Endothelial cell of umbilical vein (primary cell): Measurements from ENCODE around the gene KCTD6. TPM values are rescaled to one million over a fixed set of nuclear protein-coding genes. Genes with fewer than 3 reads are reported as not detected.

Source experiments
- BruUV-seq: library from RNA; stranded (reverse); fragments of 400-500 nt; replicated peaks from 2 replicates; lab custom pipeline; 2021; lab: Mats Ljungman, UMichigan
- CTCF ChIA-PET: fragments of 300-600, 350-600 bp; sonication (Branson Sonifier 250); formaldehyde crosslinking; loops from one replicate; lab custom pipeline; 2021; ENCODE audit warnings: antibody characterized with exemption, inconsistent platforms; lab: Charles Lee
- POLR2A ChIA-PET: fragments of 300-600, 350-600 bp; sonication (Branson Sonifier 250); formaldehyde crosslinking; loops from one replicate; lab custom pipeline; 2021; ENCODE audit warnings: antibody characterized with exemption, inconsistent platforms; lab: Charles Lee
- DNase-seq: peaks from one replicate; pipeline ENCODE4 v3.0.0-alpha.2; 2011; ENCODE audit warnings: low read depth, low spot score
- FAIRE-seq: peaks from 2 replicates; lab custom pipeline; 2011; peaks lifted over from hg19 to GRCh38; lab: Jason Lieb, UNC
- H2AFZ ChIP-seq: 2 replicates; pipeline ENCODE4 v1.6.0; 2012; ENCODE audit warnings: low read depth, low read length, control low read depth, inconsistent platforms
- H3K27ac ChIP-seq: 2 replicates; pipeline ENCODE4 v1.5.1; 2011; ENCODE audit warnings: low read depth, mild to moderate bottlenecking, control low read depth, low read length, moderate library complexity; ENCODE audit not compliant: insufficient read depth
- H3K27me3 ChIP-seq, 2 experiments: 2 replicates each; pipeline versions ENCODE4 v1.6.0 to v1.6.1; 2011; ENCODE audit warnings: low read length in 2 of 2, mixed read lengths in 1 of 2; ENCODE audit not compliant: control insufficient read depth in 2 of 2, insufficient read depth in 2 of 2
- H3K36me3 ChIP-seq, 2 experiments: 2 replicates in 1 of 2; 3 replicates in 1 of 2; pipeline ENCODE4 v1.5.1; 2011; ENCODE audit warnings: low read length in 2 of 2, mild to moderate bottlenecking in 1 of 2, moderate library complexity in 1 of 2; ENCODE audit not compliant: control insufficient read depth in 2 of 2, insufficient read depth in 2 of 2; ENCODE audit errors: extremely low read depth in 1 of 2
- H3K4me1 ChIP-seq: 3 replicates; pipeline ENCODE4 v1.5.1; 2011; ENCODE audit warnings: mild to moderate bottlenecking, low read length; ENCODE audit not compliant: control insufficient read depth, insufficient read depth; ENCODE audit errors: extremely low read depth
- H3K4me2 ChIP-seq: 2 replicates; pipeline ENCODE4 v1.6.1; 2011; ENCODE audit warnings: low read length, control low read depth, mixed read lengths; ENCODE audit not compliant: insufficient read depth
- H3K4me3 ChIP-seq, 3 experiments: fragments of 200-600 bp in 1 of 3; sonication (generic), shearing (Covaris generic) in 1 of 3; replicated peaks in 1 of 3; 2 replicates each; pipeline ENCODE4 v1.5.1; 2011 to 2016; ENCODE audit warnings: control low read depth in 3 of 3, low read length in 3 of 3, mild to moderate bottlenecking in 2 of 3, inconsistent platforms in 1 of 3, low read depth in 1 of 3, moderate library complexity in 1 of 3; ENCODE audit not compliant: insufficient read depth in 1 of 3
- H3K79me2 ChIP-seq: 2 replicates; pipeline ENCODE4 v1.6.0; 2012; ENCODE audit warnings: low read length, inconsistent platforms; ENCODE audit not compliant: control insufficient read depth, insufficient read depth
- H3K9ac ChIP-seq: replicated peaks from 2 replicates; pipeline ENCODE3; 2011; ENCODE audit warnings: low read length, control low read depth; ENCODE audit not compliant: insufficient read depth; ENCODE audit errors: extremely low read depth
- H3K9me1 ChIP-seq: replicated peaks from 3 replicates; pipeline ENCODE4 v1.6.0; 2011; ENCODE audit warnings: mild to moderate bottlenecking, low read length; ENCODE audit not compliant: control insufficient read depth, insufficient read depth; ENCODE audit errors: extremely low read depth
- H3K9me3 ChIP-seq: replicated peaks from 2 replicates; pipeline ENCODE4 v1.5.1; 2012; ENCODE audit warnings: low read length, inconsistent platforms; ENCODE audit not compliant: control insufficient read depth, insufficient read depth
- H4K20me1 ChIP-seq: replicated peaks from 2 replicates; pipeline ENCODE3; 2011; ENCODE audit warnings: mild to moderate bottlenecking, low read length; ENCODE audit not compliant: control insufficient read depth, insufficient read depth; ENCODE audit errors: extremely low read depth
- CTCF ChIP-seq, 2 donors: IDR thresholded peaks; 1 replicate in 1 of 2; 2 replicates in 1 of 2; pipeline ENCODE4 v1.5.1; 2011; ENCODE audit warnings: low read length in 2 of 2, mild to moderate bottlenecking in 2 of 2, moderate library complexity in 2 of 2, control low read depth in 1 of 2, inconsistent platforms in 1 of 2, low read depth in 1 of 2; ENCODE audit not compliant: insufficient read depth in 1 of 2; ENCODE audit errors: extremely low read depth in 1 of 2
- EZH2 ChIP-seq: IDR thresholded peaks from 2 replicates; pipeline ENCODE4 v1.6.1; 2012; ENCODE audit warnings: borderline replicate concordance, low read depth, mild to moderate bottlenecking, moderate library complexity, low read length, inconsistent platforms; ENCODE audit not compliant: severe bottlenecking
- FOS ChIP-seq: IDR thresholded peaks from 2 replicates; pipeline ENCODE4 v1.6.1; 2011; ENCODE audit warnings: mild to moderate bottlenecking, low read length, moderate library complexity, borderline replicate concordance; ENCODE audit not compliant: insufficient read depth
- GATA2 ChIP-seq: IDR thresholded peaks from 2 replicates; pipeline ENCODE4 v1.7.0; 2011; ENCODE audit warnings: low read depth, mild to moderate bottlenecking, moderate library complexity, mixed read lengths, low read length; ENCODE audit not compliant: insufficient read length, insufficient read depth
- JUN ChIP-seq: IDR thresholded peaks from 2 replicates; pipeline ENCODE4 v1.6.1; 2011; ENCODE audit warnings: borderline replicate concordance, low read depth; ENCODE audit not compliant: insufficient read length, insufficient read depth
- MAX ChIP-seq: IDR thresholded peaks from 2 replicates; pipeline ENCODE4 v1.6.1; 2011; ENCODE audit not compliant: insufficient read depth, insufficient read length
- MYC ChIP-seq: IDR thresholded peaks from one replicate; pipeline ENCODE4 v1.6.1; 2011; ENCODE audit warnings: mild to moderate bottlenecking, low read depth, low read length
- POLR2A ChIP-seq: IDR thresholded peaks from 2 replicates; pipeline ENCODE4 v1.6.1; 2012; ENCODE audit warnings: low read depth, mild to moderate bottlenecking, control low read depth, low read length
- POLR2AphosphoS5 ChIP-seq: IDR thresholded peaks from 2 replicates; pipeline ENCODE4 v1.6.1; 2012; ENCODE audit warnings: low read depth, mild to moderate bottlenecking, control low read depth, low read length, moderate library complexity; ENCODE audit not compliant: insufficient read depth
- dilution Hi-C: fragments of 300-500 bp; cut with MboI; formaldehyde crosslinking; loops from one replicate; pipeline ENCODE4 v1.15.0; 2019; ENCODE audit warnings: low sequenced_read_pairs; ENCODE audit not compliant: extremely low pct_ligation_motif_present
- intact Hi-C: fragments of 100-400 bp; cut with micrococcal nuclease; formaldehyde crosslinking; loops from one replicate; pipeline ENCODE4 v1.10.0; 2022
- polyA plus RNA-seq, 4 experiments: library from polyadenylated mRNA; depleted of rRNA in 3 of 4; stranded (reverse) in 3 of 4; unstranded in 1 of 4; fragments of >200 nt; gene quantifications; 2 replicates each; pipeline versions ENCODE4 v1.2.1 to v1.2.3, GENCODE V29; 2011 to 2012; ENCODE audit warnings: missing spikeins in 1 of 4
- total RNA-seq: library from RNA; stranded (reverse); gene quantifications from 2 replicates; pipeline ENCODE4 v1.2.3, GENCODE V29; 2021

Gene KCTD6
- total and polyA plus RNA-seq, 2 donors (not counting 3 experiments of a cell fraction or from before 2014, with no cell fraction given): 6.4 TPM

GRCh38 chr3:58508437-58508836 lies 16.5 kb downstream of the KCTD6 start:
- CTCF ChIA-PET: no interaction called here
- Histone ChIP-seq H3K27me3 (no peaks in the 10 kb centered on the region), H3K4me1 (no peaks in the 10 kb centered on the region), H3K9me1 (no peaks in the 10 kb centered on the region), H3K9ac (no peak overlapping the region), H3K27ac (no peak overlapping the region), H3K4me2 (no peak overlapping the region), H3K36me3 (no peaks in the 10 kb centered on the region), H3K79me2 (no peaks in the 10 kb centered on the region), H2AFZ (no peak overlapping the region), H4K20me1 (peaks cover 2% of the 10 kb centered on the region), H3K4me3 (no peak overlapping the region), H3K9me3 (no peaks in the 10 kb centered on the region)
- FAIRE-seq: no peak
- intact Hi-C loops: no loop called here
- no peak for TF ChIP-seq CTCF (IDR thresholded peaks at IDR 0.05; ENCODE audit: extremely low read depth in 1 of 2, insufficient read depth in 1 of 2, low read depth in 1 of 2, low read length in 2 of 2)
- no peak for DNase-seq
- BruUV-seq: no TSS peak
- dilution Hi-C loops: no loop called here
- POLR2A ChIA-PET: no interaction called here

- TF ChIP-seq MAX (no peak), FOS (no peak), JUN (no peak), EZH2 (no peak), POLR2AphosphoS5 (no peak), MYC (no peak), POLR2A (no peak), GATA2 (no peak), CTCF (IDR thresholded peaks at IDR 0.05; ENCODE audit: extremely low read depth in 1 of 2, insufficient read depth in 1 of 2, low read depth in 1 of 2, low read length in 2 of 2) (no peak)
- H3K4me1 ChIP-seq: no peaks in the 10 kb centered on the region
- peaks cover 0 to 2% of the 10 kb centered on the region in 2 experiments for H3K27me3 ChIP-seq
- H3K4me3 ChIP-seq: no peak overlapping the region
- DNase-seq (no peak), FAIRE-seq (no peak)
- H3K4me2 ChIP-seq: no peak overlapping the region
- H3K9me3 ChIP-seq: no peaks in the 10 kb centered on the region
- H3K9ac ChIP-seq: no peak overlapping the region
- no peak overlapping the region for H2AFZ ChIP-seq
- ChIA-PET POLR2A (no interaction called here), CTCF (interaction anchor here (1.9 kb wide), 1 partner anchor 10 kb away, joined by 5 read pairs; no protein-coding TSS in a partner anchor)
- dilution Hi-C loops: no loop called here
- no peaks in the 10 kb centered on the region for H3K36me3 ChIP-seq
- no peak overlapping the region for H3K27ac ChIP-seq
- no TSS peak for BruUV-seq
- H3K9me1 ChIP-seq: no peaks in the 10 kb centered on the region
- no peaks in the 10 kb centered on the region for H3K79me2 ChIP-seq
- intact Hi-C loops: no loop called here
- H4K20me1 ChIP-seq: no peaks in the 10 kb centered on the region
These were observed 22.5 kb downstream of the KCTD6 start for GRCh38 chr3:58514405-58514804.
